Esophagus squamous epithelium (tissue), 4 donors: ENCODE results near the gene MBNL2.

Experiments used
- POLR2A ChIP-seq, 4 donors: fragments of 450-650 bp; IDR thresholded peaks; one replicate each; pipeline ENCODE4 v1.6.1; 2017; ENCODE audit warnings: antibody characterized with exemption in 4 of 4, mild to moderate bottlenecking in 4 of 4, moderate library complexity in 3 of 4
- TF ChIP-seq, protein P1 (sequence below), 6 experiments: fragments of 450-650 bp in 4 of 6; fragments of 200-600 bp in 2 of 6; sonication (generic) in 2 of 6; IDR thresholded peaks; one replicate each; pipeline ENCODE4 v1.5.1; 2016 to 2019; ENCODE audit warnings: antibody characterized with exemption in 6 of 6, mild to moderate bottlenecking in 4 of 6, moderate library complexity in 4 of 6

DNA sequence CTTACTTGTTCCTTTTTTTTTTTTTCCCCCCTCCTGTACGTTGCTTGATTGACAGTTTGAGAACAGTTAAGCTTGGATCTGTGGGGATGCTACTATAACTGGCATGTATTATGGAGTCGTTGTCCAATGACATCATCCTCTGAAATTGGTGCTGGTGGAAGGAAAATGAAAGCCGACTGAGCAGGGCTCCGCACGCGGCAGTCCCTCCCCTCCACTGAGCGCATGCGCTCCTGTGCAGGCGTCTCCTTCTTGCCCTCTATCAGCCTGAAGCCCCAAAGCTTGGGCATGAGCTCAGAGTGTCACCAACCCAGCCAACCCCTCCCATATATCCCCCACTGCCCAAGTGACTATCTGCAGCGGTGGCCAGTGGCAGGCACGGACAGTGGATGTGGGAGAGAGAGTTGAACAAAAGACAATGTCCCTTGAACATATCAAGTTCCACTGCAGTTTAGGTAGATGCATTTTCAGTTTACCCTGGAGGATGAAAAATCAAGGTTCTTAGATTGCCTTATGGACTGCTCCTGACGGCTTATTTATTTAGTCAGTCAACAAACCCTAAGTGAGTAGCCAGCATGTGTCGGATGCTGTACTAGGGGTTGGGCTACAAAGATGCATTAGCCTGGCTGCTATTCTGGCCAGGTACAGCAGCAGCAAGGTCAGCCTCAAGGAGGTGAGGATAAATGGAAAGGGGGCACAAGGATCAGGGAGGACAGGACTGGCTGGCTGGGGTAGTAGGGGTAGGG is 20.8 kb downstream of the MBNL2 start:
- TF ChIP-seq, protein P1, sequence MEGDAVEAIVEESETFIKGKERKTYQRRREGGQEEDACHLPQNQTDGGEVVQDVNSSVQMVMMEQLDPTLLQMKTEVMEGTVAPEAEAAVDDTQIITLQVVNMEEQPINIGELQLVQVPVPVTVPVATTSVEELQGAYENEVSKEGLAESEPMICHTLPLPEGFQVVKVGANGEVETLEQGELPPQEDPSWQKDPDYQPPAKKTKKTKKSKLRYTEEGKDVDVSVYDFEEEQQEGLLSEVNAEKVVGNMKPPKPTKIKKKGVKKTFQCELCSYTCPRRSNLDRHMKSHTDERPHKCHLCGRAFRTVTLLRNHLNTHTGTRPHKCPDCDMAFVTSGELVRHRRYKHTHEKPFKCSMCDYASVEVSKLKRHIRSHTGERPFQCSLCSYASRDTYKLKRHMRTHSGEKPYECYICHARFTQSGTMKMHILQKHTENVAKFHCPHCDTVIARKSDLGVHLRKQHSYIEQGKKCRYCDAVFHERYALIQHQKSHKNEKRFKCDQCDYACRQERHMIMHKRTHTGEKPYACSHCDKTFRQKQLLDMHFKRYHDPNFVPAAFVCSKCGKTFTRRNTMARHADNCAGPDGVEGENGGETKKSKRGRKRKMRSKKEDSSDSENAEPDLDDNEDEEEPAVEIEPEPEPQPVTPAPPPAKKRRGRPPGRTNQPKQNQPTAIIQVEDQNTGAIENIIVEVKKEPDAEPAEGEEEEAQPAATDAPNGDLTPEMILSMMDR (IDR thresholded peaks at IDR 0.05) = no peak
- no peak for TF ChIP-seq POLR2A (IDR thresholded peaks at IDR 0.05)
